MV-4-11 (cell line): ENCODE measurements around the gene TP53.
A peak's percentile ranks its signal among the peaks of the same experiment; 100 is the strongest.

Experiments
- DNase-seq: peaks from one replicate; lab custom pipeline; 2025; lab: John Stamatoyannopoulos, UW

TP53 gene

DNA sequence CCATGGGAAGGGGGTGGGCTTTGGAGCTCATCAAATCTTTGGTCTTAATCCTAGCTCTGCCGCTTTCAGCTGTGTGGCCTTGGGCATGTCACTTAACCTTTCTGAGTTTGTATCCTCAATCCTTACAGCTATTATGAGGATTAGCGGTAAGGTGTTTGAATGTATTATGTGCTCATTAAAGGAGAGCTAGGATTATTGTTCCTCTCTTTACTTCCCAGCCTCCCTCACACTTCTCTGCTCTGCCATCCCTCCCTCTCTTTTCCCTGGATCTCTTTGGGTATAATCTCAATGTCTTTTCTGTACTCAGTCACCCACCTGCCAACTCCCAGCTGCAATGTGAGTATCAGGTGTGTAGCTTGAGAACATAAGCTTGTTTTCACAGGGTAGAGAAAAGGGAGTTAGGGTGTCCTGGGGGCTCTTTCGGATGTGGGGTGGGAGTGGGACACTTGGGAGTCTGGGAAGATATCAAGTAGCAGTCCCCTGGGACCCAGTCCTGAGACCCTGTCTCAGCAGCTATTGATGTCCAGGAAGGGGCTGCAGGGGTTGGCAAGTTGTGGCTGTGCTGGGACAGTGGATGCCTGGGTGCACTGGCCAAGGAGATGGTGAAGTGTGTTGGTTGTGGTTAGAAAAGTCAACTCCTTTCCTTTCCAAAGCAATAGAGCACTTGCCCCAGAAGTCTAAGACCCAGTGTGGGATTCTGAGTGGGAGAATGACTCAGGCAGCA, 19.5 kb upstream of the TP53 start:
- no peak for DNase-seq

DNA sequence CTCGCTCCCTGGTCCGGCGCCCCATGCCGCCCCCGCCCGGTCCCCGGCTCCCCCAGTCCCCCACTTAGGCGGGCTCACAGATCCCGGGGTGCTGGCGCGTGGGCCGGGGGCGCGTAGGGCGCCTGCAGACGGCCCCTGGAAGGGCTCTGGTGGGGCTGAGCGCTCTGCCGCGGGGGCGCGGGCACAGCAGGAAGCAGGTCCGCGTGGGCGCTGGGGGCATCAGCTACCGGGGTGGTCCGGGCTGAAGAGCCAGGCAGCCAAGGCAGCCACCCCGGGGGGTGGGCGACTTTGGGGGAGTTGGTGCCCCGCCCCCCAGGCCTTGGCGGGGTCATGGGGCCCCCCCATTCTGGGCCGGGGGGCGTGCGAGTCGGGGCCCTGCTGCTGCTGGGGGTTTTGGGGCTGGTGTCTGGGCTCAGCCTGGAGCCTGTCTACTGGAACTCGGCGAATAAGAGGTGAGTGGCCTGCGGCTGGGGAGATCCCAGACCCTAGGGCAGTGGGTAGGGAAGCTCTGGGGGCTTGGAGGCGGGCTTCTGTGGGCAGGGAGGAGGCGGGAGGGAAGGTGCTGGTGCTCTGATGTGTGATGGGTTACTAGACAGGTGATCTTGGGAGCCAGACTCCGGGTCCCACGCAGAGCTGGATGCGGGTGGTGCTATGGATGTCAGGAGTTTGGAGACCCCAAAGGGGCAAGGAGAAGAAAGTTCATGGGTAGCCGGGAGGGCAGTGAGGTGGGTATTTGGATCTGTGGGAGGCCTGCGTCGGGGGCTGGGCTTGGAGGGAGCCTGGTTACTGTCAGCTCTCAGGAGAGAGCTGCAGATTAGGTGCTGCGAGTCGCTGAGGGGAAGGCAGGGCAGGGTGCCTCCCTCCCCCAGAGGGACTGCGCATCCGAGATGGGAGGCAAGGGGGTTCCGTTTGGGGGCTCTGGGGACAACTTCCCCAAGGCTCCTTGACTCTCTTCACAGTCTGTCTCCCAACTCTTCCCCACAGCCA, 18.3 kb upstream of the TP53 start:
- DNase-seq, result no peak

DNA sequence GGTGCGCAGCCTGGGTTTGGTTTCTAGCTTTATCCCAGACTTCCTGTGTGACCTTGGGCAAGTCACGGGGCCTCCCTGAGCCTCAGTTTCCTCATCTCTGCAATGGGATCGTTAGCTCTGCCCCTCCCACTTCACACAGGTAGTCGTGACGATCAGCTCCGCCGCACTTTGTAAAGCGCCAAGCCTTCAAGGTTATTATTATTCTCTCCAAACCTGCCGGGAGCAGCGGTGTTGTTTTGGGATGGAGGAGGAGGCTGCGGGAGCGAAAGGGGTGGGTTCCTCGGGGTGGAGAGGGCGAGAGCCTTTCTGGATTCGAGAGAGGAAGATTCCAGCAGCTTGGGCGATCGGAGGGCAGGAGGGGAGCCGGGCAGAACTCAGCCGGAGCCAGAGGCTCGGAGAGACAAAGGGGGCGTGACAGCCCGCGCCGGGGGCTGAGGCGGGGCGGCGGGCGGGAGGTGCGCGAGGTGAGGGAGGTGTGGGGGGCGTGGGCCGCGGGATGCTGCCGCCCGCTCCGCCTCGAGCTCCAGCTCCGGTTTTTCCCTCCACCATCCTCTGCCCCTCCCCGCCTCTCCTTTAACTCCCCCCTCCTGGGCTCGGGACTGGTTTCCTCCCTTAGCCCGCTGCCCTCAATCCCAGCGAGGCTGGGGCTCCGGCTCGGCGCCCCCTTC, 17.4 kb upstream of the TP53 start, which contains the start of gene EFNB3:
EFNB3 (plus strand) TSS at position 602 of the 668 bp plus-strand sequence. CDS start 397 bp downstream, outside the sequence.
- no peak for DNase-seq

DNA sequence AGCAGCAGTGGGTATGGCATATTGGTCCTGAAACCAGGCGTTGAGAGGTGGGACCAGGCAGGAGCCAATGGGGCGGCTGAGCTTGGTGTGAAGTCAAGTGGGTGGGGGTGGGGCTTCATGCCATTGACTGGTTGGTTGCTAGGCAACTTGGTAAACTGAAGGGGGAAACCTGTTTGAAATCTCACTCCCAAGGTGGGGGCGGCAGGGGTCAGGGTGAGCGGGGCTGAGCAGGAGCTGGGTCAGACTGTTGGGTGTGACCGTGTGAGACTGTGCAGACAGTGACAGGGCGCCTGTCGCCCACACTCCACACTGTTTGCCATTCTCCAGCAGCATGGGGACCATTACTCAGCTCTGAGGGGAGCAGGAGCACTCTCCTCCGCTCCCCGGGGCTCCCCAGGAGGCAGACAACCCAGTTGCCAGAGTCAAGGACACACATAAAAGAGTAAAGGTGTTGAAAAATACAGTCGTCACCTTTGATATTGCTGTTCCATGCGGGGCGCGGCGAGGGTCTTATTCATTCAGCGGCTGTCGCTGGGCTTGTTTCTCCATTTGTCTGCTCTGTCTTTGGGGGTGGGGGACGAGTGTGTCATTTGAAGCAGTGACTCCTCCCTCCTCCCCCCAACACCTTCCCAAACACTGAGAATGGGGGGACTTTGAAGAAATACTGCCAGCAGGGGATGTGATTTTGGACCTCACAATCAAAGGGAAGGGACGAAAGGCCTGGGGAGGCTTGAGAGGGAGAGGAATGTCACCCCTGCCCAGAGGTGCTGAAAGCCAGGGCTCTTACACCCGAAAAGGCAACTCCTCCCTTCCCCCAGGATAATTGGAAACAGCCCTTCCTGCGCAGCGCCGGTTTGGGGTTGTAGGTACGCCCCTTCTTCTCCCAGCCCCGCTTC, 16.5 kb upstream of the TP53 start:
- no peak for DNase-seq

DNA sequence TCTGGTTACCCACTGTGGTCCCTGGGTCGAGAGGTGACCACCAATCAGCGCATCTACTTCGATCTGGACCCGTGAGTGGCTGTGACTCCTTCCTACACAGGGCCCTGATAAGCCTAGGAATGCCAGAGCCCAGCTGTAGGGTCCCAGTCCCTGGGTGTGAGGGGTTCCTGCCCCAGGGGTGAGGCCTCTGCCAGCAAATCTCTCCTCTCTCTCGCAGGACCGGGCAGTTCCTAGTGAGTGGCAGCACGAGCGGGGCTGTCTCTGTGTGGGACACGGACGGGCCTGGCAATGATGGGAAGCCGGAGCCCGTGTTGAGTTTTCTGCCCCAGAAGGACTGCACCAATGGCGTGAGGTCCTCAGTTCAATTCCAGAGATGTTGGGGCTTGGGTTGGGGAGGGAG, 15.5 kb upstream of the TP53 start:
- no peak for DNase-seq

DNA sequence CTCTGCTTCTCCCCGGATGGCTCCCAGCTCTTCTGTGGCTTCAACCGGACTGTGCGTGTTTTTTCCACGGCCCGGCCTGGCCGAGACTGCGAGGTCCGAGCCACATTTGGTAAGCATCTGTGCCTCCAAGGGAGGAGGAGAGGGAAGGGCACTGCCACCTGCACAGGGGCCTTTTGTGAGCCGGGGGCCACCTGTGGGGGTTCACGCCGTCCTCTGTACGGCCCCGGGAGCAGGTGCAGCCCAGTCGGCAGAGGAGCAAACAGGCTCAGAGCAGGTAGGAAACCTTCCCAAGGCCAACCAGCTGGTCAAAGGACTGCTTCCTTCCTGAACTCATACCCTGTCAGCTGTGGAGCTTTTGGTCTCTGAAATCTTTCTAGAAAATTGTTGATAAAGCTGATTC, 14.4 kb upstream of the TP53 start:
- DNase-seq, result no peak

- DNase-seq, result no peak
Observed at GRCh38 chr17:7700510-7700909, 13.2 kb upstream of the TP53 start.

GRCh38 chr17:7697828-7698588, 10.7 kb upstream of the TP53 start:
- no peak for DNase-seq

- DNase-seq, result no peak
Observed at GRCh38 chr17:7695586-7695985, 8.3 kb upstream of the TP53 start.

- no peak for DNase-seq
Observed at GRCh38 chr17:7688808-7689316, 1.6 kb upstream of the TP53 start.

DNA sequence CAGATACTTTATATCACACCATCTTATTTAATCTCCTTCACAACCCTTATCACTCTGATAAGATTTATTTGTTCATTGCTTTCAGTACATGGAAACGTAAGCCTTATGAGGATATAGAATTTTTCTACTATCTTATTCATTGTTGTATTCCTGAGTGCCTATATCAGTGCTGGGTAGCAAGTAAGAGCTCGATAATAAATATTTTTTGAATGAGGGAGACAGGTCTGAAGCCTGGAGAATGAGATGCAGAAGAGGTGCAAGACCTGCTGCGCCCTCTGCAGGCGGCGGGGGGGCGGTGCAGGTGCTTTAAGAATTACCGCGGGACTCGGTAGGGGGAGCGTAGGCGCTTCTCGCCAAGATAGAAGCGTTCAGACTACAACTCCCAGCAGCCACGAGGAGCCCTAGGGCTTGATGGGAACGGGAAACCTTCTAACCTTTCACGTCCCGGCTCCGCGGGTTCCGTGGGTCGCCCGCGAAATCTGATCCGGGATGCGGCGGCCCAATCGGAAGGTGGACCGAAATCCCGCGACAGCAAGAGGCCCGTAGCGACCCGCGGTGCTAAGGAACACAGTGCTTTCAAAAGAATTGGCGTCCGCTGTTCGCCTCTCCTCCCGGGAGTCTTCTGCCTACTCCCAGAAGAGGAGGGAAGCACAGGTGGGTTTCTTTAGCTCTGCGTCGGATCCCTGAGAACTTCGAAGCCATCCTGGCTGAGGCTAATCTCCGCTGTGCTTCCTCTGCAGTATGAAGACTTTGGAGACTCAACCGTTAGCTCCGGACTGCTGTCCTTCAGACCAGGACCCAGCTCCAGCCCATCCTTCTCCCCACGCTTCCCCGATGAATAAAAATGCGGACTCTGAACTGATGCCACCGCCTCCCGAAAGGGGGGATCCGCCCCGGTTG, 868 bp upstream of the TP53 start, which contains the start of gene WRAP53:
WRAP53 (plus strand) TSS at position 570 of the 900 bp plus-strand sequence; CDS start at position 742, 172 bp downstream.
- peak; percentile 98 for DNase-seq

GRCh38 chr17:7686222-7687071, 843 bp downstream of the TP53 start:
- DNase-seq, result peak; percentile 92

DNA sequence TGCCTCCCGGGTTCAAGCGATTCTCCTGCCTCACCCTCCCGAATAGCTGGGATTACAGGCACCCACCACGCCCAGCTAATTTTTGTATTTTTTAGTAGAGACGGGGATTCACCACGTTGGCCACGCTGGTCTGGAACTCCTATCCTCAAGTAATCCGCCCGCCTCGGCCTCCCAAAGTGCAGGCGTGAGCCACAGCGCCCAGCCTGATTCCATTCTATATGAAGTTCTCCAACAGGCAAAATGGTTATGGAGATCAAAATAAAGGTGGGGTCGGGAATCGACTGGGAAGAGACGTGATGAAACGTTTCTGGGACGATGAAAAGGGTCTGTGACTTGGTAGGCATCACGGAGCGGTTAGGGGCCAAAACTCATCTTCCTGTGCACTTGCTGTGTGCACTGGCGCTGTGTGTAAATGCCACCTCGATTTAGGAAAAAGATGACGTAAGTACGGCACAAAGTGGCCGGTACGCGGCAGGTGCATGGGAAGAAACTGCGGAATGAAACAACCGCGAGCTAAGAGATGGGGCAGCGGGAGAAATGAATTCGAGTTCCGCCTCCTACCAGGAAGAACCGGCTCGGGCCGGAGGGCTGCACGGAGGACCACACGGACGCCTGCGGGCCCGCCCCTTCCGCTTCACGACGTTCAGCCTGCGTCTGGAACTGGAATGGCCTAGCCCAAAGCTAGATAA, 1.6 kb downstream of the TP53 start:
- peak; percentile 92 for DNase-seq

GRCh38 chr17:7684851-7685532, 2.3 kb downstream of the TP53 start:
- no peak for DNase-seq

DNA sequence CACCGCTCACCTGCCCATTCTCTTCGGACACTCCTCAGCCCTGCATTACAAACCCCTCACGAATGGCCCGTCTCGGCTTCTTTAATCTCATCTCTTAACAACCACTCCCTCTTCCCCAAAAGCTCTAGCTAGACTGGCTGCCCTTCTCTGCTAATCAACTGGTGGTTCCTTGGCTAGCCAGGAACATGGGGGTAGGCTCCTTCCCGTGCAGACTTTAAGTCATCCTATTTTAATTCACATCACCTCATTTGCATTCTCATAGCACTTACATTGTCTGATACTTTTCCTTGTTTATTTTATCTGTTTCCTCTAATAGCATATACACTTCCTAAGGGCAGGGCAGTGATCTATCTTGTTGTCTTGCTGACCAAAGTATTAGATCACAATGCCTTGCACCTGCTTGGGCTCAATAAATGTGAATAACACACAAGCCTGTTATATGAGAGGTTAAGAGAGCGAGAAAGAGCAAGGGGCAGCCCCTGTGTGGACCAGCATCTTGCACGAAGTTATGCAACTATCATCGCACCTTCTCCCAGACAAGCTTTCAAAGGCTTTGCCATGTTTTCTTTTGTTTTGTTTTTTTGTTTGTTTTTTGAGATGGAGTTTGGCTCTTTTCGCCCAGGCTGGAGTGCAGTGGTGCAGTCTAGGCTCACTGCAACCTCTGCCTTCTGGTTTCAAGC, 9.8 kb downstream of the TP53 start:
- DNase-seq, result no peak

DNA sequence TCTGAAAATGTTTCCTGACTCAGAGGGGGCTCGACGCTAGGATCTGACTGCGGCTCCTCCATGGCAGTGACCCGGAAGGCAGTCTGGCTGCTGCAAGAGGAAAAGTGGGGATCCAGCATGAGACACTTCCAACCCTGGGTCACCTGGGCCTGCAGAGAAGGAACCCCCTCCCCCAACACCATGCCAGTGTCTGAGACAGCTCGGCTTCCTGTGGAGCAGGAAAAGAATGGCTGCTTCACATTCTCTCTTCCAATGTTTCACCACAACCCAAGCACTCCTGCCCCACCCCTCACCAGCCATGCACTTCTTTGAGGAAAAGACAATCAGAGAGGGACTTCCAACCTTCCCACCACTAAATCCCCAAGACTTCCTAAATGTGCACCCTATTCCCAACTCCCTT, 10.8 kb downstream of the TP53 start:
- DNase-seq, result no peak
